K562 (cell line): ENCODE measurements around the gene HSD17B1. TPM values are rescaled to one million over a fixed set of nuclear protein-coding genes. Genes with fewer than 3 reads are reported as not detected.
A peak's percentile ranks its signal among the peaks of the same experiment; 100 is the strongest.

Experiments used
- CAMTA2 ChIP-seq: fragments of 250-450 bp; sonication (Bioruptor Pico); conservative IDR thresholded peaks from 2 replicates; pipeline ENCODE4 v1.5.1; 2022
- CBX1 ChIP-seq: sonication (generic); IDR thresholded peaks from 2 replicates; pipeline ENCODE4 v1.6.1; 2016; ENCODE audit warnings: antibody characterized with exemption, low read depth, mild to moderate bottlenecking
- CBX5 ChIP-seq: IDR thresholded peaks from 2 replicates; pipeline ENCODE4 v1.6.1; 2014; ENCODE audit warnings: low read depth, borderline replicate concordance
- CHD4 ChIP-seq: fragments of 200-600 bp; sonication (generic); IDR thresholded peaks from 3 replicates; pipeline ENCODE4 v1.6.1; 2012; ENCODE audit warnings: low read depth, mild to moderate bottlenecking, mixed read lengths, low read length, inconsistent platforms; ENCODE audit not compliant: insufficient read depth, insufficient replicate concordance, poor library complexity, severe bottlenecking
- FOXJ3 ChIP-seq: sonication (generic); formaldehyde crosslinking; IDR thresholded peaks from 2 replicates; pipeline ENCODE4 v1.4.0; 2020; ENCODE audit warnings: mild to moderate bottlenecking, missing genetic modification reagents
- HNRNPLL ChIP-seq: fragments of 200-400 bp; formaldehyde crosslinking; IDR thresholded peaks from 2 replicates; pipeline ENCODE4 v1.6.1; 2017; ENCODE audit warnings: low read length, low read depth, mild to moderate bottlenecking; ENCODE audit not compliant: poor library complexity, severe bottlenecking
- MAFF ChIP-seq: IDR thresholded peaks from 2 replicates; pipeline ENCODE4 v1.6.1; 2012; ENCODE audit warnings: low read length, improper control_type of control experiment
- POLR3A ChIP-seq: IDR thresholded peaks from 2 replicates; pipeline ENCODE4 v1.6.1; 2011; ENCODE audit warnings: borderline replicate concordance, mild to moderate bottlenecking, moderate library complexity; ENCODE audit not compliant: insufficient read length, insufficient read depth; ENCODE audit errors: extremely low read depth
- PTRF ChIP-seq: fragments of 450-650 bp; IDR thresholded peaks from 2 replicates; pipeline ENCODE4 v1.6.1; 2016; ENCODE audit warnings: mild to moderate bottlenecking, missing genetic modification characterization, missing compliant biosample characterization
- SAP30 ChIP-seq: fragments of 200-600 bp; sonication (generic); IDR thresholded peaks from 2 replicates; pipeline ENCODE4 v1.6.1; 2012; ENCODE audit warnings: borderline replicate concordance, low read depth, mild to moderate bottlenecking, moderate library complexity, low read length, control low read depth, inconsistent platforms; ENCODE audit not compliant: insufficient read depth, poor library complexity, severe bottlenecking
- STAG1 ChIP-seq: sonication (generic); formaldehyde crosslinking; IDR thresholded peaks from 2 replicates; pipeline ENCODE4 v1.5.0; 2020; ENCODE audit warnings: missing genetic modification reagents, borderline replicate concordance
- TCFL5 ChIP-seq: fragments of 250-450 bp; sonication (Bioruptor Pico); conservative IDR thresholded peaks from 2 replicates; pipeline ENCODE4 v1.6.1; 2021; ENCODE audit warnings: mild to moderate bottlenecking, moderate library complexity, matching md5 sums
- XRCC5 ChIP-seq: fragments of 200-400 bp; formaldehyde crosslinking; IDR thresholded peaks from 2 replicates; pipeline ENCODE4 v1.6.1; 2017; ENCODE audit warnings: low read depth, mild to moderate bottlenecking, low read length
- ZEB2 ChIP-seq: fragments of 450-650 bp; IDR thresholded peaks from 2 replicates; pipeline ENCODE4 v1.6.1; 2016
- polyA plus RNA-seq, 8 experiments: library from polyadenylated mRNA; depleted of rRNA in 4 of 8; stranded (reverse) in 5 of 8; unstranded in 3 of 8; fragments of >200 nt; fragmentation: Nextera tagmentation in 2 of 8; fragmentation: Illumina TruSeq in 1 of 8; extraction: Ambion mirVana in 2 of 8; extraction: Trizol in 1 of 8; gene quantifications; 2 replicates each; pipeline versions ENCODE4 v1.2.1 to v1.2.3, GENCODE V29; 2011 to 2014; ENCODE audit warnings: inconsistent platforms in 1 of 8, missing spikeins in 1 of 8
- total RNA-seq, 7 experiments: library from RNA; depleted of rRNA in 6 of 7; stranded (reverse); fragments of >200 nt in 6 of 7; fragmentation: Illumina TruSeq in 2 of 7; extraction: Trizol in 2 of 7; gene quantifications; 2 replicates each; pipeline versions ENCODE4 v1.2.1 to v1.2.3, GENCODE V29; 2011 to 2021; ENCODE audit warnings: low replicate concordance in 1 of 7
- TF ChIP-seq, protein P1 (sequence below): fragments of 250-450 bp; sonication (Bioruptor Pico); IDR thresholded peaks from 2 replicates; pipeline ENCODE4 v1.9.0; 2021; ENCODE audit warnings: mild to moderate bottlenecking
- TF ChIP-seq, protein P2 (sequence below): fragments of 450-650 bp; IDR thresholded peaks from 2 replicates; pipeline ENCODE4 v1.6.1; 2016; ENCODE audit warnings: borderline replicate concordance
- TF ChIP-seq, protein P3 (sequence below): sonication (generic); formaldehyde crosslinking; IDR thresholded peaks from 2 replicates; pipeline ENCODE4 v1.8.0; 2022; ENCODE audit warnings: mild to moderate bottlenecking, missing genetic modification reagents
- TF ChIP-seq, protein P4 (sequence below): sonication (generic); formaldehyde crosslinking; IDR thresholded peaks from 2 replicates; pipeline ENCODE4 v1.8.0; 2023; ENCODE audit warnings: mild to moderate bottlenecking, missing genetic modification reagents
- TF ChIP-seq, protein P5 (sequence below), 2 experiments: fragments of 450-650 bp in 1 of 2; sonication (generic) in 1 of 2; formaldehyde crosslinking; conservative IDR thresholded peaks; 2 replicates each; pipeline versions ENCODE4 v1.4.0 to v1.8.1; 2020 to 2022; ENCODE audit warnings: mild to moderate bottlenecking in 1 of 2, missing genetic modification reagents in 1 of 2

Gene HSD17B1
- total and polyA plus RNA-seq, 9 of the 15 experiments (the other 6 are each of a cell fraction or from before 2014, with no cell fraction given), result 0.55 to 21.1 (median 3.6) TPM

DNA sequence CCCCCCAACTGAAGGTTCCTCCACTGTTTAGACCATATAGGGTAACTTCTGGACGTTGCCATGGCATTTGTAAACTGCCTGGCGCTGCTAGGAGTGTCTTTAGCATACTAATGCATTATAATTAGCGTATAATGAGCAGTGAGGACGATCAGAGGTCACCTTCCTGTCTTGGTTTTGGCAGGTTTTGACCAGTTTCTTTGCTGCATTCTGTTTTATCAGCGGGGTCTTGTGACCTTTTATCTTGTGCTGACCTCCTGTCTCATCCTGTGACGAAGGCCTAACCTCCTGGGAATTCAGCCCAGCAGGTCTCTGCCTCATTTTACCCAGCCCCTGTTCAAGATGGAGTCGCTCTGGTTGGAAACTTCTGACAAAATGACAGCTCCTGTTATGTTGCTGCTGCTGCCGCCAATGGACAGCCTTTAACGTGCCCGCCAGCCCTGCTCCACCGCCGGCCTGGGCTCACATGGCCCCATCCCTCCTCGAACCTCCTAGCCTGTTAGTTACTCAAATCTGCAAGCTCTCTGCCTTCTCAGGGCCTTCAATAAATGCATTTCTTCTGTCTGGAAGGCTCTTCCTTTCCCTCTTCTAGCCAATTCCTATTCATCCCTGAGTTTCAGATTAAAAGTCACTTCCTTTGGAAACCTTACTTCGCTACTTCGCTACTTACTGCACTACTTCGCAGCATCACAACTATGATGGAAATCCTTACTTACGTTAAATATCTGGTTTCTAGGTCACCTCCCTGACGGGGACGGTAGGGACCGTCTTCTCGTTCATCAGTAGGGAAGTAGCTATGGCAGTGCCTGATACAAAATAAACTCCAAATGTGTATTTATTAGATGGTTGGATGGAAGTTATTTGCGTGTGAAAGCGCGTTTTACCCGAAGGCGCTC lies 17.3 kb upstream of the HSD17B1 start (continued):
- no peak for TF ChIP-seq MAFF
- no peak for TF ChIP-seq FOXJ3 (CRISPR knock-in tag)
- peak; percentile 90; the same call in 1 of the 2 replicates for TF ChIP-seq CAMTA2
- TF ChIP-seq CBX5, result no peak
- TF ChIP-seq ZEB2, result no peak
- peak; percentile 85 for TF ChIP-seq TCFL5 (CRISPR knock-in tag)
- TF ChIP-seq, protein P1, sequence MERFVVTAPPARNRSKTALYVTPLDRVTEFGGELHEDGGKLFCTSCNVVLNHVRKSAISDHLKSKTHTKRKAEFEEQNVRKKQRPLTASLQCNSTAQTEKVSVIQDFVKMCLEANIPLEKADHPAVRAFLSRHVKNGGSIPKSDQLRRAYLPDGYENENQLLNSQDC (CRISPR knock-in tag), result no peak
- TF ChIP-seq, protein P2, sequence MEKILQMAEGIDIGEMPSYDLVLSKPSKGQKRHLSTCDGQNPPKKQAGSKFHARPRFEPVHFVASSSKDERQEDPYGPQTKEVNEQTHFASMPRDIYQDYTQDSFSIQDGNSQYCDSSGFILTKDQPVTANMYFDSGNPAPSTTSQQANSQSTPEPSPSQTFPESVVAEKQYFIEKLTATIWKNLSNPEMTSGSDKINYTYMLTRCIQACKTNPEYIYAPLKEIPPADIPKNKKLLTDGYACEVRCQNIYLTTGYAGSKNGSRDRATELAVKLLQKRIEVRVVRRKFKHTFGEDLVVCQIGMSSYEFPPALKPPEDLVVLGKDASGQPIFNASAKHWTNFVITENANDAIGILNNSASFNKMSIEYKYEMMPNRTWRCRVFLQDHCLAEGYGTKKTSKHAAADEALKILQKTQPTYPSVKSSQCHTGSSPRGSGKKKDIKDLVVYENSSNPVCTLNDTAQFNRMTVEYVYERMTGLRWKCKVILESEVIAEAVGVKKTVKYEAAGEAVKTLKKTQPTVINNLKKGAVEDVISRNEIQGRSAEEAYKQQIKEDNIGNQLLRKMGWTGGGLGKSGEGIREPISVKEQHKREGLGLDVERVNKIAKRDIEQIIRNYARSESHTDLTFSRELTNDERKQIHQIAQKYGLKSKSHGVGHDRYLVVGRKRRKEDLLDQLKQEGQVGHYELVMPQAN, result no peak
- TF ChIP-seq, protein P3, sequence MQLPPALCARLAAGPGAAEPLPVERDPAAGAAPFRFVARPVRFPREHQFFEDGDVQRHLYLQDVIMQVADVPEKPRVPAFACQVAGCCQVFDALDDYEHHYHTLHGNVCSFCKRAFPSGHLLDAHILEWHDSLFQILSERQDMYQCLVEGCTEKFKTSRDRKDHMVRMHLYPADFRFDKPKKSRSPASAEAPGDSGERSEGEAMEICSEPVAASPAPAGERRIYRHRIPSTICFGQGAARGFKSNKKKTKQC (CRISPR knock-in tag), result no peak
- TF ChIP-seq, protein P4, sequence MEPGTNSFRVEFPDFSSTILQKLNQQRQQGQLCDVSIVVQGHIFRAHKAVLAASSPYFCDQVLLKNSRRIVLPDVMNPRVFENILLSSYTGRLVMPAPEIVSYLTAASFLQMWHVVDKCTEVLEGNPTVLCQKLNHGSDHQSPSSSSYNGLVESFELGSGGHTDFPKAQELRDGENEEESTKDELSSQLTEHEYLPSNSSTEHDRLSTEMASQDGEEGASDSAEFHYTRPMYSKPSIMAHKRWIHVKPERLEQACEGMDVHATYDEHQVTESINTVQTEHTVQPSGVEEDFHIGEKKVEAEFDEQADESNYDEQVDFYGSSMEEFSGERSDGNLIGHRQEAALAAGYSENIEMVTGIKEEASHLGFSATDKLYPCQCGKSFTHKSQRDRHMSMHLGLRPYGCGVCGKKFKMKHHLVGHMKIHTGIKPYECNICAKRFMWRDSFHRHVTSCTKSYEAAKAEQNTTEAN (CRISPR knock-in tag), result no peak
- TF ChIP-seq HNRNPLL, result no peak
- no peak for TF ChIP-seq XRCC5
- no peak for TF ChIP-seq STAG1 (CRISPR knock-in tag)
- TF ChIP-seq CBX1, result no peak
- no peak for TF ChIP-seq SAP30
- no peak for TF ChIP-seq PTRF (tag)
- TF ChIP-seq CHD4, result no peak
- TF ChIP-seq, protein P5, sequence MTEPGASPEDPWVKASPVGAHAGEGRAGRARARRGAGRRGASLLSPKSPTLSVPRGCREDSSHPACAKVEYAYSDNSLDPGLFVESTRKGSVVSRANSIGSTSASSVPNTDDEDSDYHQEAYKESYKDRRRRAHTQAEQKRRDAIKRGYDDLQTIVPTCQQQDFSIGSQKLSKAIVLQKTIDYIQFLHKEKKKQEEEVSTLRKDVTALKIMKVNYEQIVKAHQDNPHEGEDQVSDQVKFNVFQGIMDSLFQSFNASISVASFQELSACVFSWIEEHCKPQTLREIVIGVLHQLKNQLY (CRISPR knock-in tag; conservative IDR thresholded peaks at IDR 0.05), result no peak
- TF ChIP-seq POLR3A, result no peak
